Stomach (tissue), 4 donors: ENCODE data around the gene FBXW12.

Source experiments
- POLR2A ChIP-seq, 4 donors: fragments of 450-650 bp; IDR thresholded peaks; one replicate each; pipeline ENCODE4 v1.6.1; 2016; ENCODE audit warnings: antibody characterized with exemption in 4 of 4, control low read depth in 2 of 4, mild to moderate bottlenecking in 1 of 4, moderate library complexity in 1 of 4
- POLR2AphosphoS5 ChIP-seq, 3 donors: sonication (generic); formaldehyde crosslinking; IDR thresholded peaks; one replicate each; pipeline ENCODE4 v1.6.1; 2016; ENCODE audit warnings: antibody characterized with exemption in 3 of 3
- TF ChIP-seq, protein P1 (sequence below), 7 experiments: fragments of 450-650 bp in 4 of 7; fragments of 200-600 bp in 3 of 7; sonication (generic) in 3 of 7; IDR thresholded peaks; one replicate each; pipeline ENCODE4 v1.5.1; 2016 to 2019; ENCODE audit warnings: antibody characterized with exemption in 7 of 7, control low read depth in 2 of 7, mild to moderate bottlenecking in 1 of 7

DNA sequence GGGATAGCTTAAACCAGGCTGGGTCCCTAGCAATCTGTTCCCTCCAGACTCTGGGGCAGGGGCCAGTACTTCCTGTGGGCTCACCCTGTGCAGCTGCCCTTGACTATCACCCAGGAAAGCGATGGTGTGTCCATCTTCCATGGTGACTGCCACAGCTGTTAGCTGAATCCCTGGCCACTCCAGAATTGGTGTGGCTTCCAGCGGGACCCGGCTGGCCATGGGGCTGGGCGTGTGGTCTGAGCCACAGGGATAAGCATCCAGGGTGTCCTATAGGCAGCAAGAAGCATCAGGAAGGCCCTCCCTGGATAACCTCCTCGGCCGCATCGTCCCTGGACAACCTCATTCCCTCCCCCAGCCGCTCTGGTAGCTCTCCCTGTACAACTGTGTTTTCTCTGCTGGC is 50.7 kb downstream of the FBXW12 start:
- TF ChIP-seq, protein P1, sequence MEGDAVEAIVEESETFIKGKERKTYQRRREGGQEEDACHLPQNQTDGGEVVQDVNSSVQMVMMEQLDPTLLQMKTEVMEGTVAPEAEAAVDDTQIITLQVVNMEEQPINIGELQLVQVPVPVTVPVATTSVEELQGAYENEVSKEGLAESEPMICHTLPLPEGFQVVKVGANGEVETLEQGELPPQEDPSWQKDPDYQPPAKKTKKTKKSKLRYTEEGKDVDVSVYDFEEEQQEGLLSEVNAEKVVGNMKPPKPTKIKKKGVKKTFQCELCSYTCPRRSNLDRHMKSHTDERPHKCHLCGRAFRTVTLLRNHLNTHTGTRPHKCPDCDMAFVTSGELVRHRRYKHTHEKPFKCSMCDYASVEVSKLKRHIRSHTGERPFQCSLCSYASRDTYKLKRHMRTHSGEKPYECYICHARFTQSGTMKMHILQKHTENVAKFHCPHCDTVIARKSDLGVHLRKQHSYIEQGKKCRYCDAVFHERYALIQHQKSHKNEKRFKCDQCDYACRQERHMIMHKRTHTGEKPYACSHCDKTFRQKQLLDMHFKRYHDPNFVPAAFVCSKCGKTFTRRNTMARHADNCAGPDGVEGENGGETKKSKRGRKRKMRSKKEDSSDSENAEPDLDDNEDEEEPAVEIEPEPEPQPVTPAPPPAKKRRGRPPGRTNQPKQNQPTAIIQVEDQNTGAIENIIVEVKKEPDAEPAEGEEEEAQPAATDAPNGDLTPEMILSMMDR (IDR thresholded peaks at IDR 0.05) = no peak
- no peak for TF ChIP-seq POLR2AphosphoS5 (IDR thresholded peaks at IDR 0.05)
- no peak for TF ChIP-seq POLR2A (IDR thresholded peaks at IDR 0.05)
